IPS-NIHi11 (cell line): ENCODE measurements around the gene ZSCAN5A.
A peak's percentile ranks its signal among the peaks of the same experiment; 100 is the strongest.
"Not testable (repeated sequence)": the region's sequence is repeated elsewhere in the genome, so short reads cannot be mapped to it uniquely, and the experiment has no call there.

Experiments used
- DNase-seq: peaks from one replicate; pipeline ENCODE4 v3.0.0; 2012; ENCODE audit warnings: mixed read lengths, low spot score

Gene ZSCAN5A

GRCh38 chr19:56272161-56272798 is 42.4 kb downstream of the ZSCAN5A start, which contains the start of gene EDDM13:
Gene EDDM13 (plus strand): TSS chr19:56272748. CDS start chr19:56272835, 87 bp downstream.
- DNase-seq = no peak

- DNase-seq = no peak
These were observed 43.5 kb downstream of the ZSCAN5A start for GRCh38 chr19:56271151-56271550.

- no peak for DNase-seq
These were observed 44.0 kb downstream of the ZSCAN5A start for GRCh38 chr19:56270676-56271075.

GRCh38 chr19:56269348-56269747 is 45.3 kb downstream of the ZSCAN5A start:
- DNase-seq = no peak

- no peak for DNase-seq
These were observed 48.6 kb downstream of the ZSCAN5A start for GRCh38 chr19:56266051-56266450.

GRCh38 chr19:56263319-56263718 is 51.3 kb downstream of the ZSCAN5A start:
- no peak for DNase-seq

GRCh38 chr19:56261932-56262331 is 52.7 kb downstream of the ZSCAN5A start:
- DNase-seq = not testable (repeated sequence)

- no peak for DNase-seq
These were observed 53.5 kb downstream of the ZSCAN5A start for GRCh38 chr19:56261145-56261544.

GRCh38 chr19:56258272-56258671 is 56.4 kb downstream of the ZSCAN5A start:
- DNase-seq = no peak

GRCh38 chr19:56253737-56254136 is 60.9 kb downstream of the ZSCAN5A start:
- DNase-seq = no peak

GRCh38 chr19:56252699-56253422 is 61.8 kb downstream of the ZSCAN5A start:
- peak; percentile 86 for DNase-seq

- DNase-seq = not testable (repeated sequence)
These were observed 65.8 kb downstream of the ZSCAN5A start for GRCh38 chr19:56248736-56249338.

GRCh38 chr19:56245764-56246163 is 68.9 kb downstream of the ZSCAN5A start:
- not testable (repeated sequence) for DNase-seq

GRCh38 chr19:56245121-56245740 is 69.4 kb downstream of the ZSCAN5A start:
- DNase-seq = no peak

- no peak for DNase-seq
These were observed 91.2 kb downstream of the ZSCAN5A start for GRCh38 chr19:56223481-56223880.

- peak; percentile 50 for DNase-seq
These were observed 91.7 kb downstream of the ZSCAN5A start for GRCh38 chr19:56222901-56223300.

- DNase-seq = no peak
These were observed 92.8 kb downstream of the ZSCAN5A start for GRCh38 chr19:56221851-56222250.

GRCh38 chr19:56221442-56221841 is 93.2 kb downstream of the ZSCAN5A start:
- not testable (repeated sequence) for DNase-seq

GRCh38 chr19:56218961-56219360 is 95.7 kb downstream of the ZSCAN5A start:
- no peak for DNase-seq

GRCh38 chr19:56217039-56217949 is 97.3 kb downstream of the ZSCAN5A start:
- peak; percentile 66 for DNase-seq

- no peak for DNase-seq
These were observed 102.9 kb downstream of the ZSCAN5A start for GRCh38 chr19:56211718-56212117.

GRCh38 chr19:56210036-56210435 is 104.6 kb downstream of the ZSCAN5A start:
- DNase-seq = not testable (repeated sequence)
